ENCODE results near the gene TMEM108. TPM values are rescaled to one million over a fixed set of nuclear protein-coding genes. Genes with fewer than 3 reads are reported as not detected.

TMEM108 gene
- polyA plus RNA-seq, 1 donor (not counting 4 experiments of a cell fraction or from before 2014, with no cell fraction given): not detected

- DNase-seq (ENCODE audit: low read depth, low spot score): no peak
- no peak for TF ChIP-seq CTCF (optimal IDR thresholded peaks at IDR 0.05 in 1 of 3, IDR thresholded peaks at IDR 0.05 in 1 of 3, conservative IDR thresholded peaks at IDR 0.05 in 1 of 3; ENCODE audit: extremely low read depth in 1 of 3, insufficient read depth in 2 of 3, low read length in 3 of 3)
- no peak for TF ChIP-seq EZH2 (IDR thresholded peaks at IDR 0.05; ENCODE audit: low read length)
- Histone ChIP-seq H4K20me1 (ENCODE audit: control insufficient read depth, extremely low read depth, insufficient read depth, low read length) (no peaks in the 10 kb centered on the region), H3K9ac (ENCODE audit: control insufficient read depth, extremely low read depth, insufficient read depth, low read length) (no peak overlapping the region), H3K9me3 (ENCODE audit: control insufficient read depth, low read depth, low read length) (no peaks in the 10 kb centered on the region), H3K27ac (ENCODE audit: control insufficient read depth, insufficient read depth, low read length) (no peak overlapping the region), H3K4me1 (ENCODE audit: control insufficient read depth, extremely low read depth, insufficient read depth, low read length) (no peaks in the 10 kb centered on the region), H3K4me3 (ENCODE audit: control insufficient read depth in 2 of 3, extremely low read depth in 1 of 3, insufficient read depth in 2 of 3, low read depth in 1 of 3, low read length in 3 of 3) (no peak overlapping the region), H2AFZ (ENCODE audit: control insufficient read depth, low read length) (no peak overlapping the region), H3K79me2 (ENCODE audit: control insufficient read depth, insufficient read depth, low read length) (no peaks in the 10 kb centered on the region), H3K27me3 (ENCODE audit: control insufficient read depth, extremely low read depth, insufficient read depth, low read length) (no peaks in the 10 kb centered on the region), H3K4me2 (ENCODE audit: control insufficient read depth, extremely low read depth, insufficient read depth, low read depth, low read length) (no peak overlapping the region), H3K9me1 (ENCODE audit: control insufficient read depth, extremely low read depth, insufficient read depth, low read length) (no peaks in the 10 kb centered on the region), H3K36me3 (ENCODE audit: control insufficient read depth in 2 of 2, extremely low read depth in 1 of 2, insufficient read depth in 2 of 2, low read length in 2 of 2) (no peaks in the 10 kb centered on the region)
- FAIRE-seq: no peak
- dilution Hi-C loops (cut with MboI; ENCODE audit: extremely low pct_ligation_motif_present, low sequenced_read_pairs): no loop called here
Observed at GRCh38 chr3:133162265-133162664, 124.1 kb downstream of the TMEM108 start.

- H4K20me1 ChIP-seq (ENCODE audit: control insufficient read depth, extremely low read depth, insufficient read depth, low read length): no peaks in the 10 kb centered on the region
- H3K36me3 ChIP-seq (ENCODE audit: control insufficient read depth in 2 of 2, extremely low read depth in 1 of 2, insufficient read depth in 2 of 2, low read length in 2 of 2): no peaks in the 10 kb centered on the region
- no peak overlapping the region for H3K4me2 ChIP-seq (ENCODE audit: control insufficient read depth, extremely low read depth, insufficient read depth, low read depth, low read length)
- H2AFZ ChIP-seq (ENCODE audit: control insufficient read depth, low read length): no peak overlapping the region
- TF ChIP-seq CTCF (optimal IDR thresholded peaks at IDR 0.05 in 1 of 3, IDR thresholded peaks at IDR 0.05 in 1 of 3, conservative IDR thresholded peaks at IDR 0.05 in 1 of 3; ENCODE audit: extremely low read depth in 1 of 3, insufficient read depth in 2 of 3, low read length in 3 of 3): no peak
- H3K4me3 ChIP-seq (ENCODE audit: control insufficient read depth in 2 of 3, extremely low read depth in 1 of 3, insufficient read depth in 2 of 3, low read depth in 1 of 3, low read length in 3 of 3): no peak overlapping the region
- no peaks in the 10 kb centered on the region for H3K79me2 ChIP-seq (ENCODE audit: control insufficient read depth, insufficient read depth, low read length)
- H3K9ac ChIP-seq (ENCODE audit: control insufficient read depth, extremely low read depth, insufficient read depth, low read length): no peak overlapping the region
- H3K9me1 ChIP-seq (ENCODE audit: control insufficient read depth, extremely low read depth, insufficient read depth, low read length): no peaks in the 10 kb centered on the region
- H3K27me3 ChIP-seq (ENCODE audit: control insufficient read depth, extremely low read depth, insufficient read depth, low read length): no peaks in the 10 kb centered on the region
- H3K27ac ChIP-seq (ENCODE audit: control insufficient read depth, insufficient read depth, low read length): no peak overlapping the region
- H3K4me1 ChIP-seq (ENCODE audit: control insufficient read depth, extremely low read depth, insufficient read depth, low read length): no peaks in the 10 kb centered on the region
- dilution Hi-C loops (cut with MboI; ENCODE audit: extremely low pct_ligation_motif_present, low sequenced_read_pairs): no loop called here
- FAIRE-seq (no peak), DNase-seq (ENCODE audit: low read depth, low spot score) (no peak)
- H3K9me3 ChIP-seq (ENCODE audit: control insufficient read depth, low read depth, low read length): no peaks in the 10 kb centered on the region
Observed at GRCh38 chr3:133162670-133163305, 124.6 kb downstream of the TMEM108 start.

Data from keratinocyte (primary cell).